Measurements from ENCODE around the gene NPBWR2. TPM values are rescaled to one million over a fixed set of nuclear protein-coding genes. Genes with fewer than 3 reads are reported as not detected.

NPBWR2 gene
- total and polyA plus RNA-seq, 2 donors (not counting 3 experiments of a cell fraction or from before 2014, with no cell fraction given) = not detected

GRCh38 chr20:64140061-64140931 lies 32.9 kb upstream of the NPBWR2 start:
- no peaks in the 10 kb centered on the region for H3K27me3 ChIP-seq (ENCODE audit: control insufficient read depth in 2 of 2, insufficient read depth in 2 of 2, low read length in 2 of 2)
- no peak overlapping the region for H3K27ac ChIP-seq (ENCODE audit: insufficient read depth, low read depth, low read length)
- no peak overlapping the region for H3K9ac ChIP-seq (replicated peaks; ENCODE audit: extremely low read depth, insufficient read depth, low read length)
- TF ChIP-seq POLR2AphosphoS5 (IDR thresholded peaks at IDR 0.05; ENCODE audit: insufficient read depth, low read depth, low read length) (no peak), EZH2 (IDR thresholded peaks at IDR 0.05; ENCODE audit: borderline replicate concordance, low read depth, low read length, severe bottlenecking) (no peak), GATA2 (IDR thresholded peaks at IDR 0.05; ENCODE audit: insufficient read depth, insufficient read length, low read depth, low read length) (no peak), CTCF (IDR thresholded peaks at IDR 0.05; ENCODE audit: extremely low read depth in 1 of 2, insufficient read depth in 1 of 2, low read depth in 1 of 2, low read length in 2 of 2) (no peak), MAX (IDR thresholded peaks at IDR 0.05; ENCODE audit: insufficient read depth, insufficient read length) (no peak), MYC (IDR thresholded peaks at IDR 0.05; ENCODE audit: low read depth, low read length) (no peak), POLR2A (IDR thresholded peaks at IDR 0.05; ENCODE audit: low read depth, low read length) (no peak), JUN (IDR thresholded peaks at IDR 0.05; ENCODE audit: borderline replicate concordance, insufficient read depth, insufficient read length, low read depth) (no peak), FOS (IDR thresholded peaks at IDR 0.05; ENCODE audit: borderline replicate concordance, insufficient read depth, low read length) (no peak)
- no peaks in the 10 kb centered on the region for H3K4me1 ChIP-seq (ENCODE audit: control insufficient read depth, extremely low read depth, insufficient read depth, low read length)
- DNase-seq (ENCODE audit: low read depth, low spot score) (no peak), FAIRE-seq (no peak)
- POLR2A ChIA-PET = no interaction called here
- H3K9me1 ChIP-seq (replicated peaks; ENCODE audit: control insufficient read depth, extremely low read depth, insufficient read depth, low read length) = no peaks in the 10 kb centered on the region
- no peaks in the 10 kb centered on the region for H3K36me3 ChIP-seq (ENCODE audit: control insufficient read depth in 2 of 2, extremely low read depth in 1 of 2, insufficient read depth in 2 of 2, low read length in 2 of 2)
- no peak overlapping the region for H3K4me2 ChIP-seq (ENCODE audit: insufficient read depth, low read length)
- H3K79me2 ChIP-seq (ENCODE audit: control insufficient read depth, insufficient read depth, low read length) = no peaks in the 10 kb centered on the region
- H2AFZ ChIP-seq (ENCODE audit: low read depth, low read length) = no peak overlapping the region
- no peak overlapping the region for H3K4me3 ChIP-seq (replicated peaks in 1 of 3; ENCODE audit: insufficient read depth in 1 of 3, low read depth in 1 of 3, low read length in 3 of 3)
- no peaks in the 10 kb centered on the region for H4K20me1 ChIP-seq (replicated peaks; ENCODE audit: control insufficient read depth, extremely low read depth, insufficient read depth, low read length)
- CTCF ChIA-PET = interaction anchor here (1.4 kb wide), 1 partner anchor 57 kb away, joined by 4 read pairs; the partner anchor contains the start of gene LKAAEAR1
- dilution Hi-C loops (cut with MboI; ENCODE audit: extremely low pct_ligation_motif_present, low sequenced_read_pairs) = no loop called here
- intact Hi-C loops (cut with micrococcal nuclease) = no loop called here
- BruUV-seq (replicated peaks) = no TSS peak
- H3K9me3 ChIP-seq (replicated peaks; ENCODE audit: control insufficient read depth, insufficient read depth, low read length) = no peaks in the 10 kb centered on the region
